WERI-Rb-1 (cell line): ENCODE data around the gene MAN2A1.

Experiments used
- DNase-seq: peaks from one replicate; pipeline ENCODE4 v3.0.0-alpha.2; 2020
- H3K27ac ChIP-seq: fragments of 250-450 bp; sonication (Bioruptor Pico); 2 replicates; pipeline ENCODE4 v1.5.1; 2020; ENCODE audit warnings: mild to moderate bottlenecking, moderate library complexity
- H3K27me3 ChIP-seq: fragments of 250-450 bp; sonication (Bioruptor Pico); 2 replicates; pipeline ENCODE4 v1.5.1; 2021; ENCODE audit warnings: mild to moderate bottlenecking, low read depth, moderate library complexity; ENCODE audit not compliant: insufficient read depth, severe bottlenecking
- H3K36me3 ChIP-seq: fragments of 250-450 bp; sonication (Bioruptor Pico); 2 replicates; pipeline ENCODE4 v1.5.1; 2020; ENCODE audit warnings: mild to moderate bottlenecking, moderate library complexity
- H3K4me3 ChIP-seq: 2 replicates; pipeline ENCODE4 v1.5.1; 2011; ENCODE audit warnings: low read depth, mild to moderate bottlenecking, control low read depth, low read length
- H3K9me3 ChIP-seq: fragments of 250-450 bp; sonication (Bioruptor Pico); 2 replicates; pipeline ENCODE4 v1.5.1; 2021; ENCODE audit warnings: mild to moderate bottlenecking, moderate library complexity; ENCODE audit not compliant: severe bottlenecking
- CTCF ChIP-seq: IDR thresholded peaks from 2 replicates; pipeline ENCODE4 v1.5.1; 2011; ENCODE audit warnings: low read depth, mild to moderate bottlenecking, control low read depth, inconsistent platforms, low read length

MAN2A1 gene

GRCh38 chr5:109703166-109703565 is 13.4 kb downstream of the MAN2A1 start:
- H3K36me3 ChIP-seq: no peaks in the 10 kb centered on the region; the same call in 1 of the 2 replicates
- H3K9me3 ChIP-seq: no peaks in the 10 kb centered on the region
- TF ChIP-seq CTCF: no peak
- H3K27ac ChIP-seq: no peak overlapping the region
- no peaks in the 10 kb centered on the region for H3K27me3 ChIP-seq
- H3K4me3 ChIP-seq: no peak overlapping the region
- no peak for DNase-seq

DNA sequence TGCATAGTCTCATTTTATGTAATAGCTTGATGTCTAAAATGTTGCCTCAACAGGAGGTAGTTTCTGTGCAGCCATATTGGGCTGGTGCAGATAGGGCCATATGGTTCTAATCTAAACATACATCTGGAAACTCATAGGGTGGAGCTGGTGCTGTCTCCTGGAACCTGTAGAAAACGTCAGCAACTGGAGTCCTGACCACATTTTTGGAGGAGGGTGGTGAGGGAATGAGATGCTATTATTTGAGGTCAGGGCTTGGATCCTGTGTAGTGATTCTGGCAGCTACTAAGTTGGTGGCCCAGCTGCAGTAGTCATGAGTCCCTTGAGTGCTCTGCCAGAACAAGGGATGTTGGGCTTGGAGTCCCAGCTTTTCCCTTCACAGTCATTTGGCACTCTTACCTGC is 14.1 kb downstream of the MAN2A1 start:
- H3K9me3 ChIP-seq: no peaks in the 10 kb centered on the region
- TF ChIP-seq CTCF: no peak
- no peak overlapping the region for H3K4me3 ChIP-seq
- H3K27ac ChIP-seq: no peak overlapping the region
- no peak for DNase-seq
- no peaks in the 10 kb centered on the region; the same call in 1 of the 2 replicates for H3K36me3 ChIP-seq
- H3K27me3 ChIP-seq: no peaks in the 10 kb centered on the region

- Histone ChIP-seq H3K9me3 (no peaks in the 10 kb centered on the region), H3K4me3 (no peak overlapping the region), H3K27me3 (no peaks in the 10 kb centered on the region), H3K36me3 (no peaks in the 10 kb centered on the region; the same call in 1 of the 2 replicates), H3K27ac (no peak overlapping the region)
- no peak for TF ChIP-seq CTCF
- DNase-seq: no peak
These were observed 14.7 kb downstream of the MAN2A1 start for GRCh38 chr5:109704282-109704952.

DNA sequence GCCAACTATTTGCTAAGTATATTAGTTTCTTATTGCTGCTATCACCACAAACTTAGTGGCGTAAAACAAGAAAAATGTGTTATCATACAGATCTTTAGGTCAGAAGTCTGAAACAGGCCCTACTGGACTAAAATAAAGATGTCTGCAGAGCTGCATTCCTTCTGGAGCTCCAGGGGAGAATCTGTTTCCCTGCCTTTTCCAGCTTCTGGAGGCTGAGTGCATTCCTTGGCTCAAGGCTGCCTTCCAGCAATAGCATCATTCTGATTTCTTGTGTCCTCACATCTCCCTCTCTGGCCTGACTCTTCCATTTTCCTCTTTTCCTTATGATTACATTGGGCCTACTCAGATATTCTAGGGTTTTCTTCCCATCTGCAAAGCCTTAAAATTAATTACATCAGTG is 15.9 kb downstream of the MAN2A1 start:
- Histone ChIP-seq H3K27me3 (no peaks in the 10 kb centered on the region), H3K27ac (no peak overlapping the region), H3K36me3 (no peaks in the 10 kb centered on the region), H3K9me3 (no peaks in the 10 kb centered on the region), H3K4me3 (no peak overlapping the region)
- no peak for TF ChIP-seq CTCF
- no peak for DNase-seq

DNA sequence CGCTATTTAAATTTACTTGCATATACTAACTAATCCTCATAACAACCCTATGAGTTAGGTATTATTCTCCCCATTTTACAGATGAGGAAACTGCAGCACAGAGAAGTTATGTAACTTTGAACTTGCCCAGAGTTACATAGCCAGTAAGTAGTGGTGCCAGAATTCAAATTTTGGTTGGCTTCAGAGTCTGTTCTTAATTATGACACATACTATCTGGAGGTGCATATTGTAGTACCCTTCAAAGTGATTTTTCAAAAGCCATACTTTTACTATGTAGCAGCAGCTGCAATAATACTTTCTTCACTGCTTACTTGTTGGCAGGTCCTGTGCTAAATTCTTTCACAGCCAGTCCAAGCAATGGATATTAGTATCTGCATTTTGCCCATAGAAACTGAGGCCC is 16.4 kb downstream of the MAN2A1 start:
- Histone ChIP-seq H3K27ac (no peak overlapping the region), H3K4me3 (no peak overlapping the region), H3K9me3 (no peaks in the 10 kb centered on the region), H3K27me3 (no peaks in the 10 kb centered on the region), H3K36me3 (no peaks in the 10 kb centered on the region)
- DNase-seq: no peak
- no peak for TF ChIP-seq CTCF

GRCh38 chr5:109707531-109707930 is 17.8 kb downstream of the MAN2A1 start:
- TF ChIP-seq CTCF: no peak
- DNase-seq: no peak
- Histone ChIP-seq H3K27me3 (no peaks in the 10 kb centered on the region), H3K27ac (no peak overlapping the region), H3K36me3 (no peaks in the 10 kb centered on the region), H3K4me3 (no peak overlapping the region), H3K9me3 (no peaks in the 10 kb centered on the region)
